ENCODE data around the gene CD58. TPM values are rescaled to one million over a fixed set of nuclear protein-coding genes. Genes with fewer than 3 reads are reported as not detected.
A peak's percentile ranks its signal among the peaks of the same experiment; 100 is the strongest.

The CD58 gene
- total and polyA plus RNA-seq, 9 of the 15 experiments (the other 6 are each of a cell fraction or from before 2014, with no cell fraction given): 18.1 to 113 (median 37.4) TPM

- TF ChIP-seq, protein P1, sequence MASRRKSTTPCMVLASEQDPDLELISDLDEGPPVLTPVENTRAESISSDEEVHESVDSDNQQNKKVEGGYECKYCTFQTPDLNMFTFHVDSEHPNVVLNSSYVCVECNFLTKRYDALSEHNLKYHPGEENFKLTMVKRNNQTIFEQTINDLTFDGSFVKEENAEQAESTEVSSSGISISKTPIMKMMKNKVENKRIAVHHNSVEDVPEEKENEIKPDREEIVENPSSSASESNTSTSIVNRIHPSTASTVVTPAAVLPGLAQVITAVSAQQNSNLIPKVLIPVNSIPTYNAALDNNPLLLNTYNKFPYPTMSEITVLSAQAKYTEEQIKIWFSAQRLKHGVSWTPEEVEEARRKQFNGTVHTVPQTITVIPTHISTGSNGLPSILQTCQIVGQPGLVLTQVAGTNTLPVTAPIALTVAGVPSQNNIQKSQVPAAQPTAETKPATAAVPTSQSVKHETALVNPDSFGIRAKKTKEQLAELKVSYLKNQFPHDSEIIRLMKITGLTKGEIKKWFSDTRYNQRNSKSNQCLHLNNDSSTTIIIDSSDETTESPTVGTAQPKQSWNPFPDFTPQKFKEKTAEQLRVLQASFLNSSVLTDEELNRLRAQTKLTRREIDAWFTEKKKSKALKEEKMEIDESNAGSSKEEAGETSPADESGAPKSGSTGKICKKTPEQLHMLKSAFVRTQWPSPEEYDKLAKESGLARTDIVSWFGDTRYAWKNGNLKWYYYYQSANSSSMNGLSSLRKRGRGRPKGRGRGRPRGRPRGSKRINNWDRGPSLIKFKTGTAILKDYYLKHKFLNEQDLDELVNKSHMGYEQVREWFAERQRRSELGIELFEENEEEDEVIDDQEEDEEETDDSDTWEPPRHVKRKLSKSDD (conservative IDR thresholded peaks at IDR 0.05; ENCODE audit: low read length): 0 out of 2 replicates have a peak, but pooled peaks have one; percentile 42
- peak; percentile 48; the same call in 1 of the 2 replicates for TF ChIP-seq RB1 (IDR thresholded peaks at IDR 0.05; ENCODE audit: low read depth)
- TF ChIP-seq ARID1B (IDR thresholded peaks at IDR 0.05): 0 out of 2 replicates have a peak, but pooled peaks have one; percentile 16
- TF ChIP-seq CREM (IDR thresholded peaks at IDR 0.05; ENCODE audit: low read depth): 0 out of 2 replicates have a peak, but pooled peaks have one; percentile 36
- TF ChIP-seq, protein P2, sequence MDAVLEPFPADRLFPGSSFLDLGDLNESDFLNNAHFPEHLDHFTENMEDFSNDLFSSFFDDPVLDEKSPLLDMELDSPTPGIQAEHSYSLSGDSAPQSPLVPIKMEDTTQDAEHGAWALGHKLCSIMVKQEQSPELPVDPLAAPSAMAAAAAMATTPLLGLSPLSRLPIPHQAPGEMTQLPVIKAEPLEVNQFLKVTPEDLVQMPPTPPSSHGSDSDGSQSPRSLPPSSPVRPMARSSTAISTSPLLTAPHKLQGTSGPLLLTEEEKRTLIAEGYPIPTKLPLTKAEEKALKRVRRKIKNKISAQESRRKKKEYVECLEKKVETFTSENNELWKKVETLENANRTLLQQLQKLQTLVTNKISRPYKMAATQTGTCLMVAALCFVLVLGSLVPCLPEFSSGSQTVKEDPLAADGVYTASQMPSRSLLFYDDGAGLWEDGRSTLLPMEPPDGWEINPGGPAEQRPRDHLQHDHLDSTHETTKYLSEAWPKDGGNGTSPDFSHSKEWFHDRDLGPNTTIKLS (IDR thresholded peaks at IDR 0.05; ENCODE audit: borderline replicate concordance, low read depth): 0 out of 2 replicates have a peak, but pooled peaks have one; percentile 31
- peak; percentile 51 for TF ChIP-seq HCFC1 (IDR thresholded peaks at IDR 0.05; ENCODE audit: low read depth, low read length)
- peak; percentile 41; the same call in 1 of the 2 replicates for TF ChIP-seq HDAC2 (IDR thresholded peaks at IDR 0.05)
- peak; percentile 35; the same call in 1 of the 2 replicates for TF ChIP-seq CTBP1 (IDR thresholded peaks at IDR 0.05; ENCODE audit: borderline replicate concordance)
- TF ChIP-seq, protein P3, sequence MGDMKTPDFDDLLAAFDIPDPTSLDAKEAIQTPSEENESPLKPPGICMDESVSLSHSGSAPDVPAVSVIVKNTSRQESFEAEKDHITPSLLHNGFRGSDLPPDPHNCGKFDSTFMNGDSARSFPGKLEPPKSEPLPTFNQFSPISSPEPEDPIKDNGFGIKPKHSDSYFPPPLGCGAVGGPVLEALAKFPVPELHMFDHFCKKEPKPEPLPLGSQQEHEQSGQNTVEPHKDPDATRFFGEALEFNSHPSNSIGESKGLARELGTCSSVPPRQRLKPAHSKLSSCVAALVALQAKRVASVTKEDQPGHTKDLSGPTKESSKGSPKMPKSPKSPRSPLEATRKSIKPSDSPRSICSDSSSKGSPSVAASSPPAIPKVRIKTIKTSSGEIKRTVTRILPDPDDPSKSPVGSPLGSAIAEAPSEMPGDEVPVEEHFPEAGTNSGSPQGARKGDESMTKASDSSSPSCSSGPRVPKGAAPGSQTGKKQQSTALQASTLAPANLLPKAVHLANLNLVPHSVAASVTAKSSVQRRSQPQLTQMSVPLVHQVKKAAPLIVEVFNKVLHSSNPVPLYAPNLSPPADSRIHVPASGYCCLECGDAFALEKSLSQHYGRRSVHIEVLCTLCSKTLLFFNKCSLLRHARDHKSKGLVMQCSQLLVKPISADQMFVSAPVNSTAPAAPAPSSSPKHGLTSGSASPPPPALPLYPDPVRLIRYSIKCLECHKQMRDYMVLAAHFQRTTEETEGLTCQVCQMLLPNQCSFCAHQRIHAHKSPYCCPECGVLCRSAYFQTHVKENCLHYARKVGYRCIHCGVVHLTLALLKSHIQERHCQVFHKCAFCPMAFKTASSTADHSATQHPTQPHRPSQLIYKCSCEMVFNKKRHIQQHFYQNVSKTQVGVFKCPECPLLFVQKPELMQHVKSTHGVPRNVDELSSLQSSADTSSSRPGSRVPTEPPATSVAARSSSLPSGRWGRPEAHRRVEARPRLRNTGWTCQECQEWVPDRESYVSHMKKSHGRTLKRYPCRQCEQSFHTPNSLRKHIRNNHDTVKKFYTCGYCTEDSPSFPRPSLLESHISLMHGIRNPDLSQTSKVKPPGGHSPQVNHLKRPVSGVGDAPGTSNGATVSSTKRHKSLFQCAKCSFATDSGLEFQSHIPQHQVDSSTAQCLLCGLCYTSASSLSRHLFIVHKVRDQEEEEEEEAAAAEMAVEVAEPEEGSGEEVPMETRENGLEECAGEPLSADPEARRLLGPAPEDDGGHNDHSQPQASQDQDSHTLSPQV (IDR thresholded peaks at IDR 0.05): peak; percentile 76
- peak in 2 of 3 experiments; percentile 74 to 92 for TF ChIP-seq YY1 (IDR thresholded peaks at IDR 0.05; ENCODE audit: borderline replicate concordance in 1 of 3, control insufficient read depth in 1 of 3, extremely low read depth in 1 of 3, insufficient read depth in 3 of 3, insufficient read length in 1 of 3, insufficient replicate concordance in 2 of 3, low read depth in 1 of 3, low read length in 2 of 3)
- TF ChIP-seq OTX1 (CRISPR knock-in tag; IDR thresholded peaks at IDR 0.05): no peak
- 0 out of 2 replicates have a peak, but pooled peaks have one; percentile 49 for TF ChIP-seq MIER1 (IDR thresholded peaks at IDR 0.05; ENCODE audit: low read depth)
- TF ChIP-seq CC2D1A (IDR thresholded peaks at IDR 0.05): peak; percentile 82
- peak; percentile 51; the same call in 1 of the 2 replicates for TF ChIP-seq ATF7 (IDR thresholded peaks at IDR 0.05)
- peak; percentile 66; the same call in 1 of the 2 replicates for TF ChIP-seq ZC3H8 (IDR thresholded peaks at IDR 0.05)
- TF ChIP-seq MTA3 (IDR thresholded peaks at IDR 0.05; ENCODE audit: borderline replicate concordance): peak; percentile 51; the same call in 1 of the 2 replicates
- 0 out of 2 replicates have a peak, but pooled peaks have one; percentile 27 for TF ChIP-seq GABPA (tag; conservative IDR thresholded peaks at IDR 0.05; ENCODE audit: low read depth)
- peak; percentile 93 for TF ChIP-seq BRD9 (IDR thresholded peaks at IDR 0.05; ENCODE audit: low read depth, partially characterized antibody)
- peak; percentile 49; the same call in 1 of the 2 replicates for TF ChIP-seq ESRRA (IDR thresholded peaks at IDR 0.05; ENCODE audit: borderline replicate concordance, low read depth)
Observed at GRCh38 chr1:116498789-116499628, 71.8 kb downstream of the CD58 start (continued).
